ENCODE data around the gene B3GNT7. TPM values are rescaled to one million over a fixed set of nuclear protein-coding genes. Genes with fewer than 3 reads are reported as not detected.
"Not testable (repeated sequence)": the region's sequence is repeated elsewhere in the genome, so short reads cannot be mapped to it uniquely, and the experiment has no call there.

The B3GNT7 gene
- total RNA-seq, 1 donor from 2014 or later = 1.8 TPM

DNA sequence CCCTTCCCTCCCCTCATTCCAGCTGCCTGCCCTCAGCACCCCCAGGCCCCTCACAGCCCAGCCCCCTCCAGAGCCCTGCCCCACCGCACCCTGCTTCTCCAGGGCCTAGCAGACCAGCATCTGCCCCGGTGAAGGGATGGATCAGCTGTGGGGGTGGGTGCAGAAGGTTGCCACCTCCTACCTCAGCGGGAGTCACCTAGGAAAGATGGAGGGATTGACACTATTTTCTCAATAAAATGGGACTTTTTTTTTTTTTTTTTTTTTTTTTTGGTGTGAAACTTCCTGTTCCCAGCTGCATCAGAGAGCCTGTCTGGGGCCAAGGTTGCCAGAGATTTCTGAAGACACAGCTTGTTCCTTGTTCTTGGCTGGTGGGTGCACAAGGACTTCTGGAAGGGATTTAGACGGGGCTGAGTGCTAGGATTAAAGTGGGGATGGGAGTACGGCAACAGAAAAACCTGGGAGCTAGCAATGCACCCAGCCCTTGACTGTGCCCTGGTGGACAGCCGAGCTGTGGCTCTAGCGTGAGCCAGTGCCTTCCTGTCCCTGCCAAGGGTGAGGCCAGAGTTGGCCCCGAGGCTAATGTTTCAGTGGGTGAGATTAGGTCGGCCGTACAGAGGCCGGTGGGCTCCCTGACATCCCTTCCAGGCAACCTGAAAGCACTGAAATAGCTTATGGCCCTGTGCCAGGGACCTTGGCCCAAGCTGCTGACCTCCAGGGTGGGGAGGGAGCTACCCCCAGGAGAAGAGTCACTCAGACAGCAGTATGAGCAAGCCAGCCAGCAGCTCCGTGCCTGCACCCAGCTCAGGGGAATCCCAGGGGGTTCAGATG, 4.6 kb downstream of the B3GNT7 start:
- H3K9me3 Mint-ChIP-seq (ENCODE audit: low read depth) = no peaks in the 10 kb centered on the region
- H3K27me3 Mint-ChIP-seq (ENCODE audit: low read depth) = no peaks in the 10 kb centered on the region
- TF ChIP-seq, protein P1, sequence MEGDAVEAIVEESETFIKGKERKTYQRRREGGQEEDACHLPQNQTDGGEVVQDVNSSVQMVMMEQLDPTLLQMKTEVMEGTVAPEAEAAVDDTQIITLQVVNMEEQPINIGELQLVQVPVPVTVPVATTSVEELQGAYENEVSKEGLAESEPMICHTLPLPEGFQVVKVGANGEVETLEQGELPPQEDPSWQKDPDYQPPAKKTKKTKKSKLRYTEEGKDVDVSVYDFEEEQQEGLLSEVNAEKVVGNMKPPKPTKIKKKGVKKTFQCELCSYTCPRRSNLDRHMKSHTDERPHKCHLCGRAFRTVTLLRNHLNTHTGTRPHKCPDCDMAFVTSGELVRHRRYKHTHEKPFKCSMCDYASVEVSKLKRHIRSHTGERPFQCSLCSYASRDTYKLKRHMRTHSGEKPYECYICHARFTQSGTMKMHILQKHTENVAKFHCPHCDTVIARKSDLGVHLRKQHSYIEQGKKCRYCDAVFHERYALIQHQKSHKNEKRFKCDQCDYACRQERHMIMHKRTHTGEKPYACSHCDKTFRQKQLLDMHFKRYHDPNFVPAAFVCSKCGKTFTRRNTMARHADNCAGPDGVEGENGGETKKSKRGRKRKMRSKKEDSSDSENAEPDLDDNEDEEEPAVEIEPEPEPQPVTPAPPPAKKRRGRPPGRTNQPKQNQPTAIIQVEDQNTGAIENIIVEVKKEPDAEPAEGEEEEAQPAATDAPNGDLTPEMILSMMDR (IDR thresholded peaks at IDR 0.05) = no peak
- H3K36me3 Mint-ChIP-seq (ENCODE audit: low read depth) = no peaks in the 10 kb centered on the region
- H3K4me1 Mint-ChIP-seq (ENCODE audit: low read depth) = peaks cover 23% of the 10 kb centered on the region
- peak overlapping the region; percentile 70 for H3K27ac Mint-ChIP-seq (ENCODE audit: unreplicated experiment)
- H3K4me3 Mint-ChIP-seq (ENCODE audit: unreplicated experiment) = no peak overlapping the region
- no peak for DNase-seq (ENCODE audit: low spot score)

DNA sequence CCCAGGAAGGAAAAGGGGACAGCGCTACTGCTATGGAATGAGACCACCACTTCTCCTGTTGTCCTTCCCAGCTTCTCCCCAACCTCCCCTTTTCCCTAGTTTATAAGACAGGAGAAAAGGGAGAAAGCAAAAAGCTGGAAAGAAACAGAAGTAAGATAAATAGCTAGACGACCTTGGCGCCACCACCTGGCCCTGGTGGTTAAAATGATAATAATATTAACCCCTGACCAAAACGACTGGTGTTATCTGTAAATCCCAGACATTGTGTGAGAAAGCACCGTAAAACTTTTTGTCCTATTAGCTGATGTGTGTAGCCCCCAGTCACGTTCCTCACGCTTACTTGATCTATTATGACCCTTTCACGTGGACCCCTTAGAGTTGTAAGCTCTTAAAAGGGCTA, 5.2 kb downstream of the B3GNT7 start:
- not testable (repeated sequence) for H3K4me3 Mint-ChIP-seq (ENCODE audit: unreplicated experiment); H3K36me3 Mint-ChIP-seq (ENCODE audit: low read depth); H3K9me3 Mint-ChIP-seq (ENCODE audit: low read depth); H3K27me3 Mint-ChIP-seq (ENCODE audit: low read depth); DNase-seq (ENCODE audit: low spot score)
- Mint-ChIP-seq H3K4me1 (ENCODE audit: low read depth) (peaks cover 26% of the 10 kb centered on the region), H3K27ac (ENCODE audit: unreplicated experiment) (peak overlapping the region; percentile 70)

DNA sequence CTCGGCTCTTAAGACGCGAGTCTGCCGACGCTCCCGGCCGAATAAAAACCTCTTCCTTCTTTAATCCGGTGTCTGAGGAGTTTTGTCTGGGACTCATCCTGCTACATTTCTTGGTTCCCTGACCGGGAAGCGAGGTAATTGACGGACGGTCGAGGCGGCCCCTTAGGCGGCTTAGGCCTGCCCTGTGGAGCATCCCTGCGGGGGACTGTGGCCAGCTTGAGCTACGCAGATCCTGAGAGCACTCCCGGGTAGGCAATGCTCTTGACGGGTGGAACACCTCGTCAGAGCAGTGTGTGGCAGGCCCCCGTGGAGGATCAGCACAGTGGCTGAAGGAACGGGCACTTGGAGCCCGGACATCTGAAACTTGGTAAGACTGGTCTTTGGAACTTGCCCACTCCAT, 5.6 kb downstream of the B3GNT7 start:
- not testable (repeated sequence) for H3K27me3 Mint-ChIP-seq (ENCODE audit: low read depth); DNase-seq (ENCODE audit: low spot score); H3K36me3 Mint-ChIP-seq (ENCODE audit: low read depth); H3K4me3 Mint-ChIP-seq (ENCODE audit: unreplicated experiment); H3K9me3 Mint-ChIP-seq (ENCODE audit: low read depth)
- peaks cover 30% of the 10 kb centered on the region for H3K4me1 Mint-ChIP-seq (ENCODE audit: low read depth)
- H3K27ac Mint-ChIP-seq (ENCODE audit: unreplicated experiment) = peak overlapping the region; percentile 12

DNA sequence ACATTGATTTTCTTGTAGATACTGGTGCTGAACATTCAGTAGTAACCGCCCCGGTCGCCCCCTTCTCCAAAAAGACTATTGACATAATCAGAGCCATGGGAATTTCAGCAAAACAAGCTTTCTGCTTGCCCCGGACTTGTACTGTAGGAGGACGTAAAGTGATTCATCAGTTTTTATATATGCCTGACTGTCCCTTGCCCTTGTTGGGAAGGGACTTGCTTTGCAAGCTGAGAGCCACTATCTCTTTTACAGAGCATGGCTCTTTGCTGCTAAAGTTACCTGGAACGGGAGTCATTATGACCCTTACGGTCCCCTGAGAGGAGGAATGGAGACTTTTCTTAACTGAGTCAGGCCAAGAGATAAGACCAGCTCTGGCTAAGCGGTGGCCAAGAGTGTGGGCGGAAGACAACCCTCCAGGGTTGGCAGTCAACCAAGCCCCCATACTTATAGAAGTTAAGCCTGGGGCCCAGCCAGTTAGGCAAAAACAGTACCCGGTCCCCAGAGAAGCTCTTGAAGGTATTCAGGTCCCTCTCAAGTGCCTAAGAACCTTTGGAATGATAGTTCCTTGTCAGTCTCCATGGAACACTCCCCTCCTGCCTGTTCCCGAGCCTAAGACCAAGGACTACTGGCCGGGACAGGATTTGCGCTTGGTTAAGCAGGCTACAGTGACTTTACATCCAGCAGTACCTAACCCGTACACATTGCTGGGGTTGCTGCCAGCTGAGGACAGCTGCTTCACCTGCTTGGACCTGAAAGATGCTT, 8.1 kb downstream of the B3GNT7 start:
- not testable (repeated sequence) for H3K27ac Mint-ChIP-seq (ENCODE audit: unreplicated experiment); H3K9me3 Mint-ChIP-seq (ENCODE audit: low read depth); H3K4me3 Mint-ChIP-seq (ENCODE audit: unreplicated experiment); H3K27me3 Mint-ChIP-seq (ENCODE audit: low read depth); DNase-seq (ENCODE audit: low spot score); H3K36me3 Mint-ChIP-seq (ENCODE audit: low read depth)
- H3K4me1 Mint-ChIP-seq (ENCODE audit: low read depth) = peaks cover 40% of the 10 kb centered on the region

DNA sequence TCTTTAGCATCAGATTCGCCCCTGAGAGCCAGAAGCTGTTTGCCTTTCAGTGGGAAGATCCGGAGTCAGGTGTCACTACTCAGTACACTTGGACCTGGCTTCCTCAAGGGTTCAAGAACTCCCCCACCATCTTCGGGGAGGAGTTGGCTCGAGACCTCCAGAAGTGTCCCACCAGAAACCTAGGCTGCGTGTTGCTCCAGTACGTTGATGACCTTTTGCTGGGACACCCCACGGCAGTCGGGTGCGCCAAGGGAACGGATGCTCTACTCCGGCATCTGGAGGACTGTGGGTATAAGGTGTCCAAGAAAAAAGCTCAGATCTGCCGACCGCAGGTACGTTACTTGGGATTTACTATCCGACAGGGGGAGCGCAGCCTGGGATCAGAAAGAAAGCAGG, 8.7 kb downstream of the B3GNT7 start:
- H3K9me3 Mint-ChIP-seq (ENCODE audit: low read depth); H3K27ac Mint-ChIP-seq (ENCODE audit: unreplicated experiment); H3K4me3 Mint-ChIP-seq (ENCODE audit: unreplicated experiment); DNase-seq (ENCODE audit: low spot score); H3K27me3 Mint-ChIP-seq (ENCODE audit: low read depth); H3K36me3 Mint-ChIP-seq (ENCODE audit: low read depth): not testable (repeated sequence)
- peaks cover 40% of the 10 kb centered on the region for H3K4me1 Mint-ChIP-seq (ENCODE audit: low read depth)

DNA sequence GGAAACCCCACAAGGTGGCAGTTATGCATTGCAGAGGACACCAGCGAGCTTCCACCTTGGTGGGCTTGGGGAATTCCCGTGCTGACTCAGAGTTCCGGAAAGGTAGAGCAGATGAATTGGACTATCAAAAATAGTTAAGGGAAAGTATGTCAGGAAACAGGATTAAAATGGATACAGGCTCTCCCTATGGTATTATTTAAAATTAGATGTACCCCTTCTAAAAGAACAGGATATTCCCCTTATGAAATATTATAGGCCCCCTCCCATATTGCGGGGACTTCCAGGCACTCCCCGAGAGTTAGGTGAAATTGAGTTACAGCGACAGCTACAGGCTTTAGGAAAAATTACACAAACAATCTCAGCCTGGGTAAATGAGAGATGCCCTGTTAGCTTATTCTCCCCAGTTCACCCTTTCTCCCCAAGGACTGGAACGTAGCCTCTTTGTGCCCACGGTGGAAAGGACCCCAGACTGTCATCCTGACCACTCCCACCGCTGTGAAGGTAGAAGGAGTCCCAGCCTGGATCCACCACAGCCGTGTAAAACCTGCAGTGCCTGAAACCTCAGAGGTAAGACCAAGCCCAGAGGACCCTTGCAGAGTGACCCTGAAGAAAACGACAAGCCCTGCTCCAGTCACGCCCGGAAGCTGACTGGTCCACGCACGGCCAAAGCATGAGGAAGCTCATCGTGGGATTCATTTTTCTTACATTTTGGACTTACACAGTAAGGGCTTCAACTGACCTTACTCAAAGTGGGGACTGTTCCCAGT, 10.3 kb downstream of the B3GNT7 start:
- Mint-ChIP-seq H3K4me1 (ENCODE audit: low read depth) (peaks cover 30% of the 10 kb centered on the region), H3K27ac (ENCODE audit: unreplicated experiment) (peak overlapping the region; percentile 57)
- H3K9me3 Mint-ChIP-seq (ENCODE audit: low read depth); H3K36me3 Mint-ChIP-seq (ENCODE audit: low read depth); H3K4me3 Mint-ChIP-seq (ENCODE audit: unreplicated experiment); H3K27me3 Mint-ChIP-seq (ENCODE audit: low read depth); DNase-seq (ENCODE audit: low spot score): not testable (repeated sequence)
- TF ChIP-seq, protein P1 (IDR thresholded peaks at IDR 0.05) = peak; percentile 82

DNA sequence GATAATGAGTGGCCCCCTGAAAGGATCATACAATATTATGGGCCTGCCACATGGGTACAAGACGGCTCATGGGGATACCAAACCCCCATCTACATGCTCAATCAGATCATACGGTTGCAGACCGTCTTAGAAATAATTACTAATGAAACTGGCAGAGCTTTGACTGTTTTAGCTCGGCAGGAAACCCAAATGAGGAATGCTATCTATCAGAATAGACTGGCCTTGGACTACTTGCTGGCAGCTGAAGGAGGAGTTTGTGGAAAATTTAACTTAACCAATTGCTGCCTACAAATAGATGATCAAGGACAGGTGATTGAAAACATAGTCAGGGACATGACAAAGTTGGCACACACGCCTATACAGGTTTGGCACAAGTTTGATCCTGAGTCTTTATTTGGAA, 12.2 kb downstream of the B3GNT7 start:
- not testable (repeated sequence) for H3K27me3 Mint-ChIP-seq (ENCODE audit: low read depth); H3K9me3 Mint-ChIP-seq (ENCODE audit: low read depth); H3K36me3 Mint-ChIP-seq (ENCODE audit: low read depth); H3K4me3 Mint-ChIP-seq (ENCODE audit: unreplicated experiment); H3K27ac Mint-ChIP-seq (ENCODE audit: unreplicated experiment); DNase-seq (ENCODE audit: low spot score)
- H3K4me1 Mint-ChIP-seq (ENCODE audit: low read depth) = peaks cover 40% of the 10 kb centered on the region

DNA sequence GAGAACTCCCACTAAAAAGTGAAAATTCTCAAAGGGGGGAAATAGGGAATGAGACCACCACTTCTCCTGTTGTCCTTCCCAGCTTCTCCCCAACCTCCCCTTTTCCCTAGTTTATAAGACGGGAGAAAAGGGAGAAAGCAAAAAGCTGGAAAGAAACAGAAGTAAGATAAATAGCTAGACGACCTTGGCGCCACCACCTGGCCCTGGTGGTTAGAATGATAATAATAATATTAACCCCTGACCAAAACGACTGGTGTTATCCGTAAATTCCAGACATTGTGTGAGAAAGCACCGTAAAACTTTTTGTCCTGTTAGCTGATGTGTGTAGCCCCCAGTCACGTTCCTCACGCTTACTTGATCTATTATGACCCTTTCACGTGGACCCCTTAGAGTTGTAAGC, 12.8 kb downstream of the B3GNT7 start:
- Mint-ChIP-seq H3K27ac (ENCODE audit: unreplicated experiment) (peak overlapping the region; percentile 41), H3K4me1 (ENCODE audit: low read depth) (peaks cover 35% of the 10 kb centered on the region)
- H3K4me3 Mint-ChIP-seq (ENCODE audit: unreplicated experiment); H3K9me3 Mint-ChIP-seq (ENCODE audit: low read depth); H3K27me3 Mint-ChIP-seq (ENCODE audit: low read depth); H3K36me3 Mint-ChIP-seq (ENCODE audit: low read depth); DNase-seq (ENCODE audit: low spot score): not testable (repeated sequence)
